ENCODE data around the gene TADA2A.
"Not testable (repeated sequence)": the region's sequence is repeated elsewhere in the genome, so short reads cannot be mapped to it uniquely, and the experiment has no call there.

The TADA2A gene

GRCh38 chr17:37446027-37446426, 39.3 kb downstream of the TADA2A start:
- Histone ChIP-seq H3K4me1 (ENCODE audit: control insufficient read depth, insufficient read depth, low read length) (no peaks in the 10 kb centered on the region), H3K27me3 (ENCODE audit: control insufficient read depth, insufficient read depth, low read length) (no peaks in the 10 kb centered on the region), H3K4me3 (ENCODE audit: low read length) (no peak overlapping the region), H3K27ac (ENCODE audit: low read depth, low read length) (no peak overlapping the region), H3K9ac (ENCODE audit: low read length) (no peak overlapping the region), H3K36me3 (ENCODE audit: control insufficient read depth, insufficient read depth, low read length) (peaks cover 12% of the 10 kb centered on the region)

DNA sequence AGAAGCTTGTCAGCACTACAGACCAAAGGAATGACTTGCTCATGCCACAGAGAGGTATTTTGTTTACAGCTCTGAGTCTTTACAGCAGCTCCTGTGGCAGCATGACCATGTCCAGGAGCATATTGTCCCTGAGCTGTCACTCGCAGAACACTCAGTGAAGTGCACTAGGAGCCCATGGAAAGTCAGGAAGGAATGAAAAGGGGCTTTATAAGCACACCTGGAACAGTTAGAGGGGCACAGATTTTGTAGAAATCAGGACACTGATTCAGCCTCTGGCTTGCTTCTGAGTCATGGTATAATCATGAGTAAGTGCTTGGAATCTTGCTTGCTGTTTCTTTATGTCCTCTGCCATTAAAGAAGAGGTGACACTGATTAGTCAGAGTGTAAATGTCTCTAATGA, 41.0 kb downstream of the TADA2A start:
- H3K27ac ChIP-seq (ENCODE audit: low read depth, low read length): no peak overlapping the region
- H3K4me3 ChIP-seq (ENCODE audit: low read length): no peak overlapping the region
- H3K36me3 ChIP-seq (ENCODE audit: control insufficient read depth, insufficient read depth, low read length): peaks cover 11% of the 10 kb centered on the region

DNA sequence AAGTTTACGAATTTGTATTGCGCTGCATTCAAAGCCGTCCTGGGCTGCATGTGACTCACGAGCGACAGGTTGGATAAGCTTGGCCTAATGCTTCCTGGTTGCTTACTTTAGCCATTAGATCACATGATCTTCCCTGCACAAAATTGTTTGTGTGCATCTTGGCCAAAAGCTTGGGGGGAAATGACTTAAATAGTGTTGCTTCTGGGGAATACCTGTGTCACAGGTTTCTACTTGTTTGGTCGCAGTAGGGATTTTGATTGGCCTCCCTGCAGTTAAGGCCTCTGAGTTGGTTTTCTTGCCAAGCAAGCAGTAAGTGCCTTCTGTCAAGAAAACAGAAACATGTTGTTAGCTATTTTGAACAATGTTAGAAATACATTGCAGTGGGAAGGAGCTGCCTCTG, 43.4 kb downstream of the TADA2A start:
- no peak overlapping the region for H3K27ac ChIP-seq (ENCODE audit: low read depth, low read length)
- H3K27me3 ChIP-seq (ENCODE audit: control insufficient read depth, insufficient read depth, low read length): no peaks in the 10 kb centered on the region
- H3K4me1 ChIP-seq (ENCODE audit: control insufficient read depth, insufficient read depth, low read length): no peaks in the 10 kb centered on the region
- H3K4me3 ChIP-seq (ENCODE audit: low read length): no peak overlapping the region
- no peak overlapping the region for H3K9ac ChIP-seq (ENCODE audit: low read length)
- H3K36me3 ChIP-seq (ENCODE audit: control insufficient read depth, insufficient read depth, low read length): peaks cover 8% of the 10 kb centered on the region

More for the DNA sequence above, 41.0 kb downstream of the TADA2A start:
- H3K9ac ChIP-seq (ENCODE audit: low read length): no peak overlapping the region
- no peaks in the 10 kb centered on the region for H3K27me3 ChIP-seq (ENCODE audit: control insufficient read depth, insufficient read depth, low read length)
- H3K4me1 ChIP-seq (ENCODE audit: control insufficient read depth, insufficient read depth, low read length): no peaks in the 10 kb centered on the region

DNA sequence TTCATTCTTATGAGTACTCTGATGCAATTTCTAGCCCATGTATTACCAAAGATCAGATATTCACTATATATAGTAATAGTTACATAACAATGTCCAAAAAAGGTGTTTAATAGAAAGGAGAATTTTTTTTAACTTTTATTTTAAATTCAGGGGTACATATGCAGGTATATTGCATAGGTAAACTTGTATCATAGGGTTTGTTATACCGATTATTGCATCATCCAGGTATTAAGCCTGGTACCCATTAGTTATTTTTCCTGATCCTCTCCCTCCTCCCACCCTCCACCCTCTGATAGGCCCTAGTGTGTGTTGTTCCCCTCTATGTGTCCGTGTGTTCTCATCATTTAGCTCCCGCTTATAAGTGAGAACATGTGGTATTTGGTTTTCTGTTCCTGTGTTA, 51.1 kb downstream of the TADA2A start:
- not testable (repeated sequence) for H3K27ac ChIP-seq (ENCODE audit: low read depth, low read length); H3K36me3 ChIP-seq (ENCODE audit: control insufficient read depth, insufficient read depth, low read length); H3K9ac ChIP-seq (ENCODE audit: low read length); H3K4me3 ChIP-seq (ENCODE audit: low read length); H3K4me1 ChIP-seq (ENCODE audit: control insufficient read depth, insufficient read depth, low read length); H3K27me3 ChIP-seq (ENCODE audit: control insufficient read depth, insufficient read depth, low read length)

GRCh38 chr17:37458805-37459204, 52.1 kb downstream of the TADA2A start:
- Histone ChIP-seq H3K36me3 (ENCODE audit: control insufficient read depth, insufficient read depth, low read length) (no peaks in the 10 kb centered on the region), H3K27me3 (ENCODE audit: control insufficient read depth, insufficient read depth, low read length) (no peaks in the 10 kb centered on the region)

DNA sequence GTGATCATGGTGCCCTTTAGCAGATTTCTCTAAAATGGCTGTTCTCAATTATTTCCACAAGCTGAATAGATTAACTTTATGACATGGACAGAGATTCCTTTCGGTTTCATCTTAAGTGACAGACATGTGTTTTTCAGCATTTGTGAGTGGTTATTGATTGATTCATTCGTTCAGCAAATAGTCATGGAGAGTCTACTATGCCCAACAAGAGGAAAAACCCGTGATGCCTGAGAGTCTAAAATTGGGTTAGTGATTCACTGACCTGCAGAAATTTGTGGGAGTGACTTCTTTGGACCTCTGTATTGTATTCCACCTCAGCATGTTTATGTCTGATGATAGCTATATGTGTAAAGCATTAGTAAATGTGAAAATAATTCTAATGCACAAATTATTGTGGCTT, 55.0 kb downstream of the TADA2A start:
- Histone ChIP-seq H3K36me3 (ENCODE audit: control insufficient read depth, insufficient read depth, low read length) (peaks cover 6% of the 10 kb centered on the region), H3K27me3 (ENCODE audit: control insufficient read depth, insufficient read depth, low read length) (no peaks in the 10 kb centered on the region), H3K9ac (ENCODE audit: low read length) (no peak overlapping the region), H3K4me1 (ENCODE audit: control insufficient read depth, insufficient read depth, low read length) (no peaks in the 10 kb centered on the region), H3K27ac (ENCODE audit: low read depth, low read length) (no peak overlapping the region), H3K4me3 (ENCODE audit: low read length) (no peak overlapping the region)

More at GRCh38 chr17:37458805-37459204, 52.1 kb downstream of the TADA2A start:
- no peak overlapping the region for H3K9ac ChIP-seq (ENCODE audit: low read length)
- no peaks in the 10 kb centered on the region for H3K4me1 ChIP-seq (ENCODE audit: control insufficient read depth, insufficient read depth, low read length)
- H3K27ac ChIP-seq (ENCODE audit: low read depth, low read length): no peak overlapping the region
- no peak overlapping the region for H3K4me3 ChIP-seq (ENCODE audit: low read length)

DNA sequence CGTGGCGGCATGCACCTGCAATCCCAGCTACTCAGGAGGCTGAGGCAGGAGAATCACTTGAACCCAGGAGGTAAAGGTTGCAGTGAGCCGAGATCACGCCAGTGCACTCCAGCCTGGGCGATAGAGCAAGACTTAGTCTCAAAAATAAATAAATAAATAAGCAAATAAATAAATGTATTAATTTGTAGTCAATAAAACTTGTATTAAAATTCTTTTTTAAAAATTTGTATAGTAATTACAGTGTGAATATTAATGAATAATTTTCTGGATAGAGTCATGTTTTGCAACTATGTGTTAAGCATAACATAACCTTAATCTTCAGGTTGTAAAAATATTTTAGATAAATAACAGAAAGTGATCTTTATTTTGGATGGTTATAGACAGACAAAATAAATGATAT, 55.8 kb downstream of the TADA2A start:
- Histone ChIP-seq H3K36me3 (ENCODE audit: control insufficient read depth, insufficient read depth, low read length) (peaks cover 6% of the 10 kb centered on the region), H3K27me3 (ENCODE audit: control insufficient read depth, insufficient read depth, low read length) (no peaks in the 10 kb centered on the region), H3K4me1 (ENCODE audit: control insufficient read depth, insufficient read depth, low read length) (no peaks in the 10 kb centered on the region), H3K4me3 (ENCODE audit: low read length) (no peak overlapping the region), H3K27ac (ENCODE audit: low read depth, low read length) (no peak overlapping the region), H3K9ac (ENCODE audit: low read length) (no peak overlapping the region)

DNA sequence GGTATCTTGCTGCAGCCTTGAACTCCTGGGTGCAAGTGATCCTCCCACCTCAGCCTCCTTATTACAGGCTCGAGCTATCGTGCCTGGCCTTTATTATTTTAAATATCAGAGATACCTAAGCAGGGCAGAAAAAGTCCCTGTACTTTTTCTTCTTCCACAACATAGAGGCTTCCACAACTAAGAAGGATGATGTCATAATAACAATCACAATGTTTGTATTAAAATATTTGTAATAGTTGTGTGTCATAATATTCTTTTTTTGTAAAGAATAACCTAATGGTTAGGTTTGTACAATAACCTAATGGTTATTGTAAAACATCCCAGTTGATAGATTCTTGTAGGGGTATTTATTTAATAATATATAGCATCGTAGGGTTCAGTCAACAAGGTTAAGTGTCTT, 56.4 kb downstream of the TADA2A start:
- Histone ChIP-seq H3K27me3 (ENCODE audit: control insufficient read depth, insufficient read depth, low read length) (no peaks in the 10 kb centered on the region), H3K4me3 (ENCODE audit: low read length) (no peak overlapping the region), H3K4me1 (ENCODE audit: control insufficient read depth, insufficient read depth, low read length) (no peaks in the 10 kb centered on the region), H3K27ac (ENCODE audit: low read depth, low read length) (no peak overlapping the region), H3K9ac (ENCODE audit: low read length) (no peak overlapping the region), H3K36me3 (ENCODE audit: control insufficient read depth, insufficient read depth, low read length) (peaks cover 6% of the 10 kb centered on the region)

GRCh38 chr17:37465069-37465616, 58.5 kb downstream of the TADA2A start:
- no peak overlapping the region for H3K9ac ChIP-seq (ENCODE audit: low read length)
- no peaks in the 10 kb centered on the region for H3K4me1 ChIP-seq (ENCODE audit: control insufficient read depth, insufficient read depth, low read length)
- peaks cover 6% of the 10 kb centered on the region for H3K36me3 ChIP-seq (ENCODE audit: control insufficient read depth, insufficient read depth, low read length)

GRCh38 chr17:37466471-37466870, 59.8 kb downstream of the TADA2A start:
- Histone ChIP-seq H3K27me3 (ENCODE audit: control insufficient read depth, insufficient read depth, low read length) (no peaks in the 10 kb centered on the region), H3K4me3 (ENCODE audit: low read length) (no peak overlapping the region), H3K4me1 (ENCODE audit: control insufficient read depth, insufficient read depth, low read length) (no peaks in the 10 kb centered on the region), H3K9ac (ENCODE audit: low read length) (no peak overlapping the region), H3K27ac (ENCODE audit: low read depth, low read length) (no peak overlapping the region), H3K36me3 (ENCODE audit: control insufficient read depth, insufficient read depth, low read length) (peaks cover 15% of the 10 kb centered on the region)

More at GRCh38 chr17:37465069-37465616, 58.5 kb downstream of the TADA2A start:
- no peak overlapping the region for H3K4me3 ChIP-seq (ENCODE audit: low read length)
- H3K27ac ChIP-seq (ENCODE audit: low read depth, low read length): no peak overlapping the region
- H3K27me3 ChIP-seq (ENCODE audit: control insufficient read depth, insufficient read depth, low read length): no peaks in the 10 kb centered on the region

DNA sequence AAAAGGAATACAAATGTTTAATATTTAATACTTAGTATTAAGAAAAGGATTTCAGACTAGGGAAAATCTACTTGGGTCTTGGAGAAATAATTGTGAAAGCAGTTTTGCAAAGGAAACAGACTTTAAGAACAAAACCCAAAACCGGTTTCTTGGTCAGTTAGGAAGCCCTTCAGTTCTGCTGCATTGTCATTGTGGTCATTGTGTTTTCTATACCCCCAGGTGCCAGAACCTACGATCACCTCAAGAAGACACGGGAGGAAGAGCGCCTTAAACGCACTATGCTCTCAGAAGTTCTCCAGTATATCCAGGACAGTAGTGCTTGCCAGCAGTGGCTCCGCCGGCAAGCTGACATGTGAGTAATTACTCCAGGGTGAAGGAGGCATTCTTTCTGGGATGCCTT, 63.5 kb downstream of the TADA2A start:
- peaks cover 19% of the 10 kb centered on the region for H3K36me3 ChIP-seq (ENCODE audit: control insufficient read depth, insufficient read depth, low read length)

DNA sequence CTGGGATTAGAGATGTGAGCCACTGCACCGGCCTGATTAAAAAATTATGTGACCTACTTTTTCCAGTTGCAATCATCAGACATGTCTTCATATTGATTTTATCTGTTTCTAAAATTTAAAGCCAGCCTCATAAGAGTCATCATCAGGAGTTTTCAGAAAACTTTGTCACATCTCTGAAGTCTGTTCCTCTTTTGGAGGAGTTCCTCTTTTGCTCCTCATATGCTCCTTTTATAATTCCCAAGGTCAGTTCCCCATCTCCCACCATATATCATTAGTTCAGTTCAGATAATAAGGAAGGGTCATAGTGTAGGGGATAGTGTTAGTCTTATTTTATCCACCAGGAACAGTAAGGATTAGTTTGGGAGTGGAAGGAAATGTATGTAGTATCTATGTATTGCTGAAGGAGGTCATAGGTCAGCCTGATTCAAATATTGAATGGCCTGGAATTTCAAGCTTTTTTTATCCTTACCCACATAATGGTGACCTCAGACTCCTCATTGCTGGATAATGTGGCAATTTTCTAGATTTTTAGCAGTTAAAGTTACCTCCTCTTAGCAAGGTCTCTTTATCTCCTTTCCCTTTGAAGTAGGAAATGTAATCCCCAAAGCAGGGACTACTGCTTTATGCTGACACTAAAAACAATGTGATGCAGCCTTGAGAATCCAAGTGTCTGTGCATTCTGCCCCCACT, 69.2 kb downstream of the TADA2A start:
- no peak overlapping the region for H3K27ac ChIP-seq (ENCODE audit: low read depth, low read length)
- H3K4me3 ChIP-seq (ENCODE audit: low read length): no peak overlapping the region
- H3K36me3 ChIP-seq (ENCODE audit: control insufficient read depth, insufficient read depth, low read length): peaks cover 8% of the 10 kb centered on the region

More for the DNA sequence above, 63.5 kb downstream of the TADA2A start:
- Histone ChIP-seq H3K4me3 (ENCODE audit: low read length) (no peak overlapping the region), H3K4me1 (ENCODE audit: control insufficient read depth, insufficient read depth, low read length) (no peaks in the 10 kb centered on the region), H3K27me3 (ENCODE audit: control insufficient read depth, insufficient read depth, low read length) (no peaks in the 10 kb centered on the region), H3K9ac (ENCODE audit: low read length) (no peak overlapping the region), H3K27ac (ENCODE audit: low read depth, low read length) (no peak overlapping the region)

More for the DNA sequence above, 69.2 kb downstream of the TADA2A start:
- Histone ChIP-seq H3K9ac (ENCODE audit: low read length) (no peak overlapping the region), H3K27me3 (ENCODE audit: control insufficient read depth, insufficient read depth, low read length) (no peaks in the 10 kb centered on the region), H3K4me1 (ENCODE audit: control insufficient read depth, insufficient read depth, low read length) (no peaks in the 10 kb centered on the region)

Measured in rectal smooth muscle tissue (tissue), 1 donor.